DOHH2 (cell line): ENCODE measurements around the gene CIT.

Experiments
- CTCF ChIP-seq: fragments of 200-600 bp; sonication (generic); IDR thresholded peaks from one replicate; pipeline ENCODE4 v1.5.1; 2014; ENCODE audit warnings: antibody characterized with exemption, mild to moderate bottlenecking, low read depth, low read length; ENCODE audit not compliant: poor library complexity, severe bottlenecking
- EZH2phosphoT487 ChIP-seq: fragments of 200-600 bp; sonication (generic); IDR thresholded peaks from 2 replicates; pipeline ENCODE4 v1.6.1; 2017; ENCODE audit warnings: borderline replicate concordance, mild to moderate bottlenecking, antibody characterized with exemption, low read length, moderate library complexity, mixed read lengths

GRCh38 chr12:119689935-119690500 lies 187.1 kb downstream of the CIT start:
- TF ChIP-seq CTCF (no peak), EZH2phosphoT487 (no peak)
